GM21786 (cell line): ENCODE measurements around the gene BBX.
A peak's percentile ranks its signal among the peaks of the same experiment; 100 is the strongest.

Experiments used
- ATAC-seq: cut with Tn5 transposase; IDR thresholded peaks from one replicate; pipeline ENCODE4 v1.9.1; 2021; ENCODE audit not compliant: unreplicated experiment

The BBX gene

GRCh38 chr3:107644631-107645030, 121.9 kb downstream of the BBX start:
- no peak for ATAC-seq

DNA sequence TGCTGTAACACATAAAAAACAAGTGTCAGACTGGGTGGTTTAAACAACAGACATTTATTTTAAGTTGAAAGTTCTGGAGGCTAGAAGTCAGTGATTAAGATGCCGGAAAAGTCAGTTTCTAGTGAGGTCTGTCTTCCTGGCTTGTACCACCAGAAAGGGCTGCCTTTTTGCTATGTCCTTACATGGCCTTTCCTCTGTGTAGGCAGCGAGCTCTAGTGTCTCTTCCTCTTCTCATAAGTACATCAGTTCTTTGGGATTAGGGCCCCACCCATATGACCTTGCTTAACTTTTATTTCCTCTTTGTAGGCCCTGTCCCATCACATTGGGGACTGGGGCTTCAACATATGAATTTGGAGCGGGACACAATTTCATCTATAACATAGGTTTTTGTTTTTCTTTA, 128.0 kb downstream of the BBX start:
- no peak for ATAC-seq

DNA sequence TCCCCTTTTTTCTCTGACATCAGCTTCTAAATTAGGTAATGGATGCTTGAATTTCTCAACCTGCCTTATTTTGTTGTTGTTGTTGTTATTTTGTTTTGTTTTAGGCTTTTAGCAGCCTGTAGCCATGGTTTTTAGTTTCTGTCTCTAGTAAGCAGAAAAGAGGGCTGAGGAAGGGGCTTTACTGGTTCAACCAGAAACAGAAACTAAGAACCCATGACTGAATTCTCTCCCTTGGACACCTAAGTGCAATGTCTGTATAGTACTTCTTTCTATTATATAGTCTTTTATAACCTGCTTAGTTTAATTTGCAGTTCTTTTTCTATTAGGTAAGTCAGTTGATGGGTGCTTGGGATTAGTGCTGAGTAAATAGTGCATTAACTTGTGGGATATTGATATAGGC, 129.0 kb downstream of the BBX start:
- peak; percentile 82 for ATAC-seq

DNA sequence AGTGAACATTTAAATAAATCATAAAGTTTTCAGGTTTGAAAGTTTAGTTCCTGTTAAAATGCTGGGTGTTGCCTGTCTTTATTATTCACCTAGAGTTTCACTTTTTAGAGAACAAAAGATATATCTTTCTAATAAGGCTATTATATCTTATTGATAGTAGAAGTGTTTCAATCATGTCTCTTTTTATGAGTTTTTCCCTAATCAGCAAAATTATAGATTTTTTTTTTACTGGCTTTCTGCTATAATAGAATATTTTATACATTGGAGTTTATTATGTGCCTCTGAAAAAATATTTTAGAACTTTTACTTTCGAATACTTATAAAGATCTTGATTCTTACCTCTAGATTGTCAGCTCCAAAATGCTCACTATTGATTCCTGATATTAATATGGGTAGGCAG, 131.5 kb downstream of the BBX start:
- ATAC-seq = no peak

- ATAC-seq = no peak
These were observed 135.2 kb downstream of the BBX start for GRCh38 chr3:107657971-107658370.

DNA sequence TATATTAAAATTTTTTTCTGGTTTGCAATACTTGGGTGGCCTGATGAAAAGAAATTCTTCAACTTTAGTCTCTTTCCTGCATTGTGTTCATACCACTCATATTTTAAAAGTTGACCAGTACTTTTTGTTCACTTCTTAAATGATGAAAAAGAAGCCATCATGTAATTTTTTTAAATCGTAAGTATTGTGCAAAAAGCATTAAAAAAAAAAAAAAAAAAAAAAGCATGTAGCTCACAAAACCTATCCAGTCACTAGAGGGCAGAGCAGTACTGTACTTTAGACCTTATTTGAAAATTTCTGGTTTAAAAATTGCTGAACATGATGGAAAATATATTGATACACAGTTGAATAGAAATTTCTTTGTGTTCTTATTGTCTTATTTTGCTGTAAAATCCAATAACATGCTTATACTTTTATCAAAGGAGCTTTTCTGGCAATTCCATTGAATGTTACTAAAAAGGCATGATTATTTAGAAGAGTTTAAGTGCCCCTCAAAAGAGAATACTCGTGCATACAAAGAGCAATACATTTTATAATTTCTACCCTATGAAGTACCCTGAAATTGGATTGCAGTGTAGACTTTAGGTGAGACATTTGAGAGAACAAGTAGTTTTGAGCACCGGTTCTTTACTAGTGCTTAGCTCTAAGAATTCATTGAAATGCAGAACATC, 137.7 kb downstream of the BBX start:
- no peak for ATAC-seq

GRCh38 chr3:107661447-107662123, 138.8 kb downstream of the BBX start:
- no peak for ATAC-seq

DNA sequence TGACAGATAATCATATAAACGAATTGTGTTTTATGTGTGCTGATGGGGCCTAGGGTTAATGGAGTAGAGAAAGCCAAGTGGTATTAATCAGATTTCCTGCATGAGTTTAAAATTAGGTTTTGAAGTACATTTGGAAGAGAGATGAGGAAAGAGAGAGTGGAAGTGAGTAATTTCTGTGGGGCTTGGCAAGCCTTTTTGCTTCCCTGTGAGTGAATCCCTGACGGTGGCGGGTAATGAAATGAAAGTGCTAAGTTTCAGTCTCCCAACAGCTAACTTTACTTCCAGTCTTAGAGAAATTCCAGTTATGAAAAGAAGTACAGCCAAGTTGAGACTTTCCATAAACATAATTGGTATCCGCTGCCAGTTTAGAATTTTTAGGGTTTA, 139.4 kb downstream of the BBX start:
- ATAC-seq = no peak

GRCh38 chr3:107662586-107662985, 139.8 kb downstream of the BBX start:
- no peak for ATAC-seq

GRCh38 chr3:107663266-107663665, 140.5 kb downstream of the BBX start:
- ATAC-seq = no peak

DNA sequence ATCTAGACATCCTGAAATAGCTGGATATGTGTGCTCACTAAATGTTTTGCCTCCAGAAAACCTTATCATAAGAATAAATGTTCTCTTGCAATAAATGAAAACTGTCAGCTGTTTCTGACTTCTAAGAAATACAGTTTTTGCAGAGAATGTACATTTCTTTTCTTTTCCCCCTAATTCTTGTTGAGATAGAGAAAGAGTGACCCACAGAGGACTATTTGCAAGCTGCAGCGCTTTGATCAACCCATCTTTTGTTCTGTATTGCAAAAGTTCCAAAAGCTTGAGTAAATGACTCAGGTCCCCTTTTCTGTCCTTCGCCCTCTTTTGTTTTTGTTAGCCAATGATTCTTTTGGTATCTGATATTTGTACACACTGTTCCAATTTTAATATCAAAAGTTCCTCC, 141.9 kb downstream of the BBX start:
- ATAC-seq = no peak

DNA sequence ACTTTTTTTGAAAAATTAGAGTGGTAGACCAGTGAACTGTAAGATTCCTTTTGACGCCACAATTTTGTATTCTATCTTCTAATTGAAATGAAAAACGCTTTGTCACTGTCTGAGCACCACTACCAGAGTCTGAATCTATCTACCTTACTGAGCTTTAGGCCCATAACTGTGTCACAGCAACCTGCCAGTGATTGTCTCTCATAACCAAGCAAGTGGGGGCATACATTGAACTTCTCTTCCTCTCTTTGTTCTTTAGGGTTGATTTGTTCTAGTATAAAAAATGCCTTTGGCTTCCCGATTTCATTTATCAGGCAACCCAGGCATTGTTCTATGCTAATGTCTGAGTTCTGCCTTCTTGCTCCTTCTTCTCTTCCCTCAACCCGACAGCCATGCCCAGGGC, 142.6 kb downstream of the BBX start:
- no peak for ATAC-seq

GRCh38 chr3:107666853-107667252, 144.1 kb downstream of the BBX start:
- no peak for ATAC-seq

GRCh38 chr3:107668416-107668815, 145.7 kb downstream of the BBX start:
- ATAC-seq = no peak

GRCh38 chr3:107668963-107669362, 146.2 kb downstream of the BBX start:
- no peak for ATAC-seq

DNA sequence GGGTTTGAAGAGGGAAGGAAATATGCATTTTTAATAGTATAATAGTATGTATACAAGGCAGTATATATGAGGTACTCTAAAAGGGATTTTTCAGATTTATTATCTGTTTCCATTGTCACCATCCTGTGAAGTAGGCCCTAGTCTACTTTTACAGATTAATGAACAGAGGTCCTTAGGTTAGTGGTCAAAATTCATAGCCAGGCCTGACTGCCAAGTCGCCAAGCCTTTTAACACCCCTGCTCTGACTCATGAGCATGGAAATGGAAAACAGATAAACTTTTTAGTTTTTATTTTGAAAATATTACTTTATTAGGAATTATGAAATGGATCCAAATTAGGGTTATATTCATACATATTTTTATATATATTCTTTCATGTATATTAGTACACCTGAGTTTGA, 146.9 kb downstream of the BBX start:
- ATAC-seq = no peak

DNA sequence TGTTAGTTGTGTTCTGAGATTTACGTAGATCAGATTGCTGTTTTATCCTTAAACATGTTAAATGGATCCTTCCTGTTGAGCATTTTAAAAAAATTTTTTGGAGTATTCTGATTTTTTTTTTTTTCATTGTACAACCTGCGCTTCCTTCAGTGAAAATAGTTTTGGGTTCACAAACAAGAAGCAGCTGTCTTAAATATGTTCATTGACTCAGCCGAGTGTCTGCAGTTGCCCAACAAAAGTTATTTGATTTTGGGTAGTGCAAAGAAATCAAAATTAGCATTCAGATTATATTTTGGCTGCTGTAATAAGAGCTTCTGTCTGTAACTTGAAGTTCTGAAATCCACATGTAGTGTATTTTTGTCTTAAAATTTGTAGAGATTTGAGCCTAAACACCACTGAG, 148.2 kb downstream of the BBX start:
- ATAC-seq = no peak

- no peak for ATAC-seq
These were observed 151.6 kb downstream of the BBX start for GRCh38 chr3:107674371-107674770.

DNA sequence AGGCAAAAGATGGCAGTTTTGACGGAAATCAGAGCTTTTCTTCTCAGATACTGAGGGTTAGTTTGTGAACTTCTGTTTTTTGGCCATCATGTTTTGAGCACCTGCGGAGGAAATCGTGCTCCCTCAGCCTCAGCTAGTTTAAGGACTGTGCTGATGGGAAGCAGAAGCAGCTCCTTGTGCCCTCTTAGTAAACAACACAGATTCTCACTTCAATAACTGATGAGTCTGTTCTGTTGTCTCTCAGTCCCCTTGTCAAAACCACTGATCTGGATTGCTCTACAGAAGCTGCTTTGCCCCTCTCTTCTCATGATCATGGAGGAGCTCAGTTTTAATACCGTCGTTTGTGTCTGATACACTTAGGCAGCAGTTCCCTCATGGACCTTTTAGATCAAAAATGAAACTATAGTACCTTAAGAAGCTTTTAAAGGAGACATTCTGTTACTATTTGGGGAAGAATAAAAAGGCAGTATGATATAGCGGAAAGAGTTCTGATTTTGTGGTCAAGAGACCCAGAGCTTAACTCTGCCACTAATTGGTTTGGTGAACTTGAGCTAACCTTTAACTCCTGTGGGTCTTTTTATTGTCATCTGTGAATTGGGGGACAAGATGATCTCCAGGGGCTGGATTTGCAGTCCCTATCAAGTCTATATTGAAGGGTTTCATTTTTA, 152.6 kb downstream of the BBX start:
- ATAC-seq = peak; percentile 61

DNA sequence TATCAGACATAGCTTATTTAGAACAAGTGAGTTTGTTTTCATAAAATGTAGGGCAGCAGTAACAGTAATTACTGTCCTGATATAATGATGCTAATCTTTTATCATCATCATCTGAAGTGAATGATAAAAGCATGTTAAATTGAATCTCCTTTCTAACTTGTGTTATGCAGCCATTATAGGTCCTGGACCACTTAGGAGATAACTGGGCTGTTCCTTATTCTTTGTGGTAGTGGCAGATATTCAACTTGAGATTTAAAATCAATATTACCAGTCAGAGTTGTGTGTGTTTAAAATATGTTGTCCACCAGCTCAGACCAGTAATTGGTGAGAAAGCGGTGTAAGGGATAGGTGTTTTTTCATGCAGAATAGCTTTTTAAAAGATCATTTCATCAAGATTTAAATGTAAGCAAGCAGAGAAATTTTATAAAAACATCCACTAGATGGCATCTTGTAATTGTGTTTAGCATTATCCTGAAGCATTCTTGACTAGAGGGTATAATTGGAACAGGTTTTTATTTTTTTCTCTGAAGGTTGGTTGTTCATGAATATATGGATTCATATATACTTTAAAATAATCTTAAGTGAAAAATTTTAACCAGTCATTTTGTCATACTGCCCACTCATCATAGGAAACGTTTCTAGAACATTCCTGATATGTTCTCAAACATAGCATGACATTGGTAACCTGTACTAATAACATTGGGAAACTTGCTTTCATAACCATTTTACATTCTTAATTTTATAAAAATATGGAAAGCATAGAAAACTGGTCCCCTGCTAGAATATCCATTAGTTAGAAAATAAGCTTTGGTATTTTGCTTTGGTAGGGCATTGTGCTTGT, 153.9 kb downstream of the BBX start:
- ATAC-seq = no peak

DNA sequence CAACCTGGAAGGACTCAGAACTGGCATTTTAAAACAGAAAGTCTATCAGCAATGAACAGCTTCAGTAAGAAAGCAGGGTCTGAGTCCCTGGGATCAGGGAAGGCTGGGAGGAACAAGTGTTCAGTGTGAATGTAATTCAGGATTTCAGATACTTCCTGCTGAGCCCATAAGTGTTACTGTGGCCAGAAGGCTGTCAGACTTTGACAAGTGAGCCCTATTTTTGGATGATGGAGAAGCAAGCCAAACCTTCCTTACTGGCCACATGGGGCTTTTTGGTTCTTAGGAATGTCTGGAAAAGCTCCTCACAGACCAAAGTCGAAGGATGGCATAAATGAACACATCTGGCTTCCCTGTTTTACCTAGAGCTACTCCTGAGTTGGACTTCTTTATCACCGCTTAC, 157.2 kb downstream of the BBX start:
- no peak for ATAC-seq

DNA sequence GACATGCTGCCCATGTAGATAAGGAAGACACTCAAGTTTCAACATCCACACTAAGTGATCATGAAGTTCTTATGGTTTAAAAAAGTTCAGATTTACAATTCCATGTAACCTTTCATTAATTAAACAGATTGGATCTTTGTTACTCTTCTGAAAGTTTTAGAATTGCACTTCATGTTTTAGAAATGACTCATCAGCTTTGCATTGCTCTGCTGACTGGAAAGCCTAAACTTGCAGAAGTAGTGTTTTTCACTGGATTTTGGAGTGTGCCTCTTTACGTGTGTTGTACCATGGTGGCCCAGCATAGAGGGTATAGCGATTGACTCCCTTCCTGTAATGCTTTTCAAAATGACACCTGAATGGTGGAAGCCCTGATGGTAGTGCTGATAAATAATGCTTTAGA, 157.9 kb downstream of the BBX start:
- ATAC-seq = peak; percentile 50
